ENCODE results near the gene SIGLEC10.

Gene SIGLEC10

GRCh38 chr19:51391073-51391611 lies 26.3 kb downstream of the SIGLEC10 start:
- DNase-seq: no peak

DNA sequence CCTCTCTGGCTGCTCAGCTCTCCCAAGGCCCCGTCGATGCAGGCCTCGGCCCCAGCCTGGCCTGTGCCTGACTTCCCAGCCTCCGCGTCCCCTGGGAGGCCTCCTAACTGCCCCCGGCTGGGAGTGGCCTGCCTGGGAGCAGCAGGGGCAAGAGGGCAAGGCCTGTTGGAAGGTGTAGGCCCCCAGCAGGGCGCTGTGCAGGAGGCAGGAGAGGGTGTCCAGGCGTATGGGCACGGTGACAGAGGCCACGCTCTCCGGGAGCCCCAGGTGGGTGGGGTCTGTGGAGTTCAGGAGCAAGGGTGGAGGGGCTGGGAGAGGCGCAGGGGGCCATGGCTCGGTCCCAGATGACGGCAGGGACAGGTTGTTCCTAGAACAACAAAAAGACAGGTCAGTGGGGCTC lies 28.3 kb downstream of the SIGLEC10 start:
- no peak for DNase-seq

- DNase-seq: no peak
These were observed 29.5 kb downstream of the SIGLEC10 start, which contains the start of gene LIM2 for GRCh38 chr19:51387924-51388389. LIM2 (minus strand) TSS chr19:51387974; CDS start chr19:51387443, 531 bp downstream.

GRCh38 chr19:51386882-51387520 lies 30.4 kb downstream of the SIGLEC10 start:
- no peak for DNase-seq

DNA sequence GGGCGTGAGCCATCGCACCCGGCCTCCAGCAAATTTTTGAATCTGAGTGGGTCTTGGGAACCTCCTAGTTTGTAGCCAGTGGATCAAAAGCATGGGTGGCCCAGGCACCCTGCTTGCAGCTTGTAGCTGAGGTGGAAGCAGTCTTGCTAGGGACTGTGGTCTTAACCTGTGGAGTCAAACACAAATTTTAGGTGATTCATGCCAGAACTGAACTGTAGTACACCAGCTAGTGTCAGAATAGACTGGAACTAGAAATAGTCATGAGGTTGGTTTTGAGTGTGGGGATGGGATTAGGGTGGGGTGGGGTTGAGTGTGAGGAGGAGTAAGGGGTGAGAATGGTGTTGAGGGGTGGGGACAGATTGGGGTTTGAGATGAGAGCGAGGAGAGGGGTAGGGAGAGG lies 35.4 kb downstream of the SIGLEC10 start:
- DNase-seq: no peak

- no peak for DNase-seq
These were observed 37.1 kb downstream of the SIGLEC10 start for GRCh38 chr19:51380379-51380778.

DNA sequence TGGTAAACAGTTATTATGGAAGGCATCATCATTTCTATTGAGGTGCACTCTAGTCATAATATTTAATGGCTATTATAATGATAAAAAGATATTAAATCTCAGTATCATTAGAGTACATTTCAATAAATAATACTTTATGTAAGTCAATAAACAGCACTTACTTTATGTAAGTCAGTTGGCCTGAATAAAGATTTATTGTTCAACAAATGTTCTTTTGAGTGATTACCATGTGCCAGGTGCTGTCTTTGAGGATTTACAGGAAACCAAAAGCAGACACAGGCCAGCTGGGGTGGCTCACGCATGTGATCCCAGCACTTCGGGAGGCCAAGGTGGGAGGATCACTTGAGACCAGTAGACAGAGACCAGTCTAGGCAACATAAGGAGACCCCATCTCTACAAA lies 40.0 kb downstream of the SIGLEC10 start:
- DNase-seq: no peak

- DNase-seq: no peak
These were observed 41.8 kb downstream of the SIGLEC10 start for GRCh38 chr19:51375504-51376221.

DNA sequence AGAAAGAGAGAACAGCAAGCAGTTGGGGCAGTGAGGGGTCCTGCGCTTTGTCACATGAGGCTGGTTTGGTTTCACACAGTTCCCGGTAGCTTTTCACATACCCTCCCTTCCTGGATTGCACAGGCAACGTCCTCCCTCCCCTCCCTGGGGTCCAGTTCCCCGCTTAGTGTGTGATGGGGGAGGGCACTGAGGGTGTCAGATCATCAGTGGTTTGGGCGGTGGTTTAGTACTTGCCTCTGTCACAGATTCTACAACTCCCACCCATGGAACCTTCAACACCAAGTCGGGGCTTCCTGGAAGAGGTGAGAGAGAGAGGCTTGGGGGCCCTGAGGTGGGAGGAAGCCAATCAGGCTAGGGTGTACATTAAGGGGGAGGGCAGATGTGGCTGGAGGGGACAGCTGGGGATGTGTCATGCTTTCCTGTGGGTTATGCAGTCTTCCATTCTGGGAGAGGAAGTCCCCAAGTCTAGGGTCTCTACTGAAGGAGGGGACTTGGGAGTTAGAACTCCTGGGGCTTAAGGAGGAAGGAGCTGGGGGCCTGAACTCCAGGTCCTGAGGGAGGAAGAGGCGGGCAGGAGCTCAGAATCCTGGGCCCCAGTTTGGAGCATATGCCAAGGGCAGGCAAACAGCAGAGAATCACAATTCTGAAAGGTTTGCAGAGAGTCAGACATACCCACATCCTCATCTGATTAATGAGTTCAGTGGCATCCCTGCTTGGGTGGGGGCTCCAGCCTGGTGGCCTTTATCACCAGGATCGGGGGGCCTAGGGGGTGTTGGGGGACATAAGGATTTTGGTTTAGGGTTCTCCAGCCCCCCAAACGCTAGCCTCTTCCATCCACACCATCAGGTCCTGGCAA lies 44.6 kb downstream of the SIGLEC10 start, which contains the start of gene NKG7:
Gene NKG7 (minus strand): TSS at position 6 of the 856 bp plus-strand sequence. CDS start 119 bp downstream, outside the sequence.
- peak; percentile 62 for DNase-seq

DNA sequence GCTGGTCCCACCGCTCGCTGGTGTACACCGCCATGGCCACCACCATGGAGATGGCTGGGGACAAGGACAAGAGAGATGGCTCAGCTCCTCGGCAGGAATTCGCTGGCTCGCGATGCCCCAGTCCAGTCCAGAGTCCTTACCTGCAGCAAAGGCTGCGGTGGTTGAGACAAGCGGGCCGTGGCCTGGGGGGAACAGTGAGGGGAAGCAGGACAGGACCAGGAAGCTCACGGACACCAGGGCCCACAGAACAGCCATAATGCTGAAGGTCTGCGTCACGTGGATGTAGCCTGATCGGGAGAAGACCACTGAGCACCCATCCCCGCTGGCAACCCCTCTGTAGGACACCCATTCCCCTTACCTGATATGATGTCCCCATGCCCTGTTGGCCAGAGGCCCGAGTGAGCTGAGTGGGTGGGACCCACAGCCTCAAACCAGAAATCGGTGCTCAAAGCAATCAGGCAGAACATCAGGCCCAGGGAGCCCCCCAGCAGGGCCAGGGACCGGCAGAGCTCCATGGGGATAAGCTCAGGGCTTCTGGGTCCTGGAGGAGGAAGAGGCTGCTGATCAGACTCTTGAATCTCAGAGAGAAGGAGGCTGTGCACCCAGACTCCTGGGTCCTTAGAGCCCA lies 45.3 kb downstream of the SIGLEC10 start:
- no peak for DNase-seq

DNA sequence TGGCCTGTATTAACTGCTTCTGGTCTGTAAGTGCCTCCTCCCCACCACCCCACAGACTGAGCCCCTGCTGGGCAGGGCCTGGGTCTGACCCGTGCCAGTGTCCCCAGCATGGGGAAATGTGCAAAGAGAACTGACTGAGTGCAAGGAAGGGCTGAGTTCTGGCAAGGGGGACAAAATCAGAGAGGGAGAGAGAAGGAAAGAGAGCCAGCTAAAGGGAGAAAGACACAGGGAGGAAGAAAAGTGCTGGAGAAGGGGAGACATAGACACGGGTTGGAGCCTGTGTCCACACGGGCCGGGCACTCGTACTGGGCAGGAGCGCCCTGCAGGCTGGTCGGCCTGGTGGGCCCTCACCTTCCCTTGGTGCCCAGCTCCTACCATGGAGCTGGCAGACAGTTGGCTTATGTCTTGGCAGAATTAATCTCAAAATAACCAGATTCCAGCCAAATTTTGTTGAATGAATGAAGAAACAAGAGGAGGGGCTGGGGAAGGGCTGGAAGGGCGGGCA lies 46.2 kb downstream of the SIGLEC10 start:
- DNase-seq: no peak

- DNase-seq: no peak
These were observed 47.2 kb downstream of the SIGLEC10 start for GRCh38 chr19:51370230-51370629.

DNA sequence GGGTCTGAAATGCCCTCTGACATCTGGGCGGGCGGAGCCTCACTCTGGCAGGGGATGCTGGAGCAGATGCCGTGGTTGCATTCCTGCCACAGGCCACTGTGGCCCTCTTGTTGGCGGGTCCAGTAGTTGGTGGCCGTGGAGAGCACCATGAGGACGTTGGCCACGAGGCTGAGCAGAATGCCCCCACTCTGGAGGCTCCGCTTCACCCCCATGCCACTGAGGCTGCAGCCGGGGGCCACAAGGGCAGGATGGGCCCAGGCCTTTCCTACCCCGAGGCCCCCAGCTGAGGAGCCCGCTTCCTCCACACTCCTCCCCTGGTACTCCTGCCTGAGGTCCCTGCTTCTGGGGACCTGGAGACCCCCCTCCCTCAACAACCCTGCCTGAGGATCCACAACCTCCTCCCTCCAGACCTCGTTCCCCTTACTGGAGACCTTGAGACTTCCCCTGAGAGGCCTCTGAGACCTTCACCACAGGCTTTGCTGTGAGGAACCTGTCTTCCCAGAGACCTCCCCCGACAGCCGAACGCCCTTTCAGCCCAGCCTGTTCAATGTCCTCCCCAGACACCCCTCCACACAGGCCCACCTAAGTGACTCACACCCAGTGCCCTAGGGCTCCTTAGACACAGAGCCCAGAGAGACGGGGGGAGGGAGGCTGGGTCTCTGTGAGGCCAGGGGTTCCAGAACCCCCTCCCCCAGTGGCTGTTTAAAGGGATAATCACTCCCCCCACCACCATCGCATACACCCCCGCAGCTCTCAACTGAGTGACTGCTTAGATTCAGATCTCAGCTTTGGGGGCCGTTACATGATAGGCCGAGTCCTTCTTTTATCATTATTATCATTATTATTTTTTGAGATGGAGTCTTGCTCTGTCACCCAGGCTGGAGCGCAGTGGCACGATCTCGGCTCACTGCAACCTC lies 48.8 kb downstream of the SIGLEC10 start, which contains the start of gene CLDND2:
Gene CLDND2 (minus strand): TSS at position 638 of the 917 bp plus-strand sequence. CDS start 426 bp downstream, at position 212.
- no peak for DNase-seq

- DNase-seq: peak; percentile 92
These were observed 49.7 kb downstream of the SIGLEC10 start for GRCh38 chr19:51367565-51368365.

GRCh38 chr19:51367255-51367564 lies 50.2 kb downstream of the SIGLEC10 start:
- DNase-seq: no peak

- peak; percentile 85 for DNase-seq
These were observed 50.8 kb downstream of the SIGLEC10 start for GRCh38 chr19:51366389-51367254.

- DNase-seq: no peak
These were observed 51.5 kb downstream of the SIGLEC10 start, which contains the start of gene ETFB for GRCh38 chr19:51365965-51366388. ETFB (minus strand) TSS chr19:51366388; CDS start chr19:51366326, 62 bp downstream.

DNA sequence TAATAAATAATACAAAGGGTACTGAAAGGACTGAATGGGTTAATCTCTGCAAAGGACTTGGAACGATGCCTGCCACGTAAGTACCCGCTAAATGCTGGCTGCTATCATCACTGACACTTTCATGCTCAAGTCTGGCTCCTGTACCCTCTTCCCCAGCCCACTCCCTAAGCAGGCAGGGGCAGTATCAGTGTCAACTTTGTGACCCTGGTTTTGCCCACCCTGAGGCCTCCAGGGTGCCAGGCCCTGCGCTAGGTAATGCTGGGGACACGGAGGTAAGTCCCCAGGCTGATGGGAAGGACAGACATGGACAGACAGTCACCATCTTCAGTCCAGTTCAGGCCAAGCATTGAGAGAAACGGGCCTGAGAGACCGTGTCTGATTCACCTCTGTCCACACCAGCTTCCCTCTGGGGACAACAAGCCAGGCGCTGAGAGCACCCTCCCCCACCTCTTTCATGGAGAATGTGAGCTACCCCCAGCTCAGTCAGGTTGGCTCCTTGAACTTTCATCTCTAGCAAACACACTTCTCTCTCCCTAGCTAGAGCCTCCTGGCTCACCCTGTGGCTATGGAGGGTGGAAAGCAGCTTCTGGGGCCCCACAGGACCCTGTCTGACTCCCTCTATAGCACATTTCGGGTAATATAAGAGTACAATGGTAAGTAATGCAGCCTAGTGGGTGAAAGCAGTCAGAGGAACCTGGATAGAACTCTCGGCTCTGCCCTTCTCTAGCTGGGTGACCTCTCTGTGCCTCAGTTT lies 52.1 kb downstream of the SIGLEC10 start:
- DNase-seq: no peak

Measured in activated effector memory CD4-positive, alpha-beta T cell treated with Interleukin-2 at 50 U/mL for 16 hours (primary cell).